Measurements from ENCODE around the gene PACS2.
"Not testable (repeated sequence)": the region's sequence is repeated elsewhere in the genome, so short reads cannot be mapped to it uniquely, and the experiment has no call there.

PACS2 gene

DNA sequence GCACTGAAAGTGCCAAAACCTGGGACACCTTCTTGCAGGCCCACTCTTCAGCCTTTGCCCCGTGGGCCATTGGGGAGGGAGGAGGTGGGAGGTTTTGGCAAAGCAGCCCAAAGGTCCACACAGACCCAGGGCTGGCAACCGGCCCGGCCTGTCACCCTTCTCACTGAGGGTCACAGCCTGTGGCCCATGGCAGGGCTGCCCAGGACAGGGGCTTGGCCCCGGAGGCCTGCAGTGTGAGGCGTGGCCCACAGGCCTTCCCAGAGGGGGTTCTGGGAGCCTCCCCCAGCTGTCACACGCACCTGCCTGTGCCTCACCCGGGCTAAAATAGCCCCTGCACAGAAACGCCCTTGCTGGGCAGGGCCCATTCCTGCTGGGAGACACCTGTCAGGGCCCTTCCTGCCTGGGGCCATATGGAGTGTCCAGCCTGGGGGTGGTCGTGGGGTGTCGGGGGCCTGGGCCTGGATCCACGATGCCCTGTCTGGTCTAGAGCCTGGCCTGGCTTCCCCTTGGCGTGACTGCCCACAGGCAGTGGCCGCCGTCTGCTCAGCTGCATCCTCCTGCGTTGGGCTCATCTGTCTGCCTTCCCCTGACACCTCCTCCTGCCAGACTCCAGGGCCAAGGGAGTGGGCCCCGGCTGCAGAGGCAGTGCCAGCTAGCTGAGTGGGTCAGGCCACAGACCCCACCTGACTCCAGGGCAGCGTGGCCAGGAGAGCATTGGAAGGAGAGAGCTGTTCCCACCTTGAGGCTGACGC is 19.2 kb downstream of the PACS2 start:
- DNase-seq = no peak

DNA sequence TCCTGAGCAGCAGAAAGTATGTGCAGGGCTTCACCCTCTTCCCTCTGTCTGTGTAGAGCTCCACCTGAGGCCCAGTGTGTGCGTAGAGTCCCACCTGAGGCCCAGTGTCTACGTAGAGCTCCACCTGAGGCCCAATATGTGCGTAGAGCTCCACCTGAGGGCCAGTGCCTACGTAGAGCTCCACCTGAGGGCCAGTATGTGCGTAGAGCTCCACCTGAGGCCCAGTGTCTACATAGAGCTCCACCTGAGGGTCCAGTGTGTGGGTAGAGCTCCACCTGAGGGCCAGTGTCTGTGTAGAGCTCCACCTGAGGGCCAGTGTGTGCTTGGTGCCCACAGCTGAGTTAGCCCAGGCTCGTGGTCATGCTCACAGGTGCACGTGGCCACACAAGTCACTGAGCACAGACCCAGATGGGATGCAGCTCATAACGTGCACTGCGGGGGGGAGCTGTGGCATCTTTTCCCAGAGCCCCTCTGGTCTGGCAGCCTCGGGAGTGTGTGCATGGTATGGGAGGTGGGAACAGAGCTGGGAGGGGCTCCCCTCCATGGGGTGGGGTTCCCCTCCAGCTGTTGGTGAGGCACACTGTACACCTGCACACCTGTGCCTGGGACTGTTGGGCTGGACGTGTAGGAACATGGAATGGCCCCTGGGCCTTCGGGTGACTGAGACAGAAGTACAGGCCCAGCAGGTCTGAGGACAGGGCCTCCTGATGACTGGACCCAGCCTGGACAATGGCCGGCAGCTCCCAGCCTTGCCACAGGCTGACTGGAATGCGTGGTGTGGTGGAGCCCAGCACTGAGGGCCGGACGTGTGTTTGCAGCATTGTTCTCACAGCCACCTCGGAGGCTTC is 20.1 kb downstream of the PACS2 start:
- no peak for DNase-seq

DNA sequence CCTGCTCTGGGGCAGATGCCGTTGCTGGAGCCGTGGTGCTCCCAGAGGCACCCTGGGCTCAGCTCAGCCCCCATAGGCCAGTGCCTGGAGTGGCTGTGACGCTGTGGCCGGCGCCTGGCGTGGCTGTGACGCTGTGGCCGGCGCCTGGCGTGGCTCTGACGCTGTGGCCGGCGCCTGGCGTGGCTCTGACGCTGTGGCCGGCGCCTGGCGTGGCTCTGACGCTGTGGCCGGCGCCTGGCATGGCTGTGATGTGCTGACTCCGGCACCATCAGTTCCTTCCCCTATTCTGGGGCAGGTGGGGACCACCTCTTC is 20.6 kb downstream of the PACS2 start:
- DNase-seq = not testable (repeated sequence)

DNA sequence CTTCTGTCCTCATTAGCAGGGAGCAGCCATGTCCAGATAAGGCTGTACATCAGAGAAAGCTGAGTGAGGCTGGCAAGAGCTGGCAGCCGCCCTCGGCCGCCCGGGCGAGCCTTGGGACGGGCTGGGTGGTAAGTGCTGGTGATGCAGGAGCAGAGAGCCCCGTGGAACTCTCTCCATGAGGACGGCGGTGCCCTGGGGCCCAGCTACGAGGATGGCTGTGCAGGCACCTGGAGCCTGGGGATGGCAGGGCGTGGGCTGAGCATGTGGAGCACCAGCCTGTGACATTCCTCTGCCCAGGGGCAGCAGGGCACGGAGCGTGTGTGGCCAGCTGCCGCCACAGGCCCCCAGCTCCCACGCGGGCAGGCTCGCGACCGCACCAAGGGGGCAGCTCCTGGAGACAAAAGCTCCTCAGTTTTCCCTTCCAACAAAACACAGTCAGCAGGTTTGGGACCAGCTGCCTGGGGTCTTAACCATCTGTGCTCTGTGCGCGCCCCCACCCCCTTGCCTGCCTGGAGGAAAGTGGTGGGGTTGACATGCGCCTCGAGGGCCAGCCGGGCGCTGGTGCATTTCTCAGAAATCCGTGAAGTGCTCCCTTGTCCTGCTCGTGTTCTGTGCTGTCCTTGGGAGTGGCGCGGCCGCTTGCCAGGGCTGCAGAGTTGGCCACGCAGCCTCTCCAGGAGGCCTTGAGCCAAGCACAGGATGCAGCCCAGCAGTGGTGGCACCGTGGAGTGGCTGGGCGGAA is 21.4 kb downstream of the PACS2 start:
- DNase-seq = no peak

DNA sequence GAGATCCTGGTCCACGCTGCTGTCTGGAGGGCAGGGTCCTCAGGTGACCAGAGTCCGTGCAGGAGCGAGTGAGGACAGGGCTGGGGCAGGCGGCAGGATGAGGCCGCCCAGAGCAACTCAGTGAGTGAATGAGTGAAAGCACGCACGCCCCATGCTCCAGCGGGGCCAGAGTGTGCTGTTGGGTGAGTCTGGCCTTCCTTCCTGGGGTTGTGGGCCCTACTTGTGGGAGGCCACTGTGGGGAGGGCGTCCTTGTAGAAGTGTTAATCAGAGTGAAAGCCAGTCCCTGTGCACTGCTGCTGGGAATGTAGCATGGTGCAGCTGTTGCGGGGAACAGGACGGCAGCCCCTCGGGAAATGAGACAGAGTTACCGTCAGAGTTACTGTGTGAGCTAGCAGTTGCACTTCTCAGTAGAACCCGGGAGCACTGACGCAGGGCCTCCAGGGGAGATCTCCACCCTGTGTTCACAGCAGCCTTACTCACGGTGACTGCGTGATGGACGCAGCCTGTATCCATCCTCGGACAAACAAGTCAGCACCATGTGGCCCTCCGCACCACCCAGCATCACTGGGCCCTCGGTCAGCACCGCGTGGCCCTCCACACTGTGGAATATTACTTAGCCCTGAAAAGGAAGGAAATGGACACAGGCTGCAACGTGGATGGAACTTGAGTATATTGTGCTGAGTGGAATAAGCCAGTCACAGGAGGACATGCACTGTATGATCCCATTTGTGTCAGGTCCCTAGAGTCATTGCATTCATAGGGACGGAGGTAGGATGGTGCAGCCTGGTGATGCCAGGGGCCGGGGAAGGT is 22.1 kb downstream of the PACS2 start:
- DNase-seq = no peak

DNA sequence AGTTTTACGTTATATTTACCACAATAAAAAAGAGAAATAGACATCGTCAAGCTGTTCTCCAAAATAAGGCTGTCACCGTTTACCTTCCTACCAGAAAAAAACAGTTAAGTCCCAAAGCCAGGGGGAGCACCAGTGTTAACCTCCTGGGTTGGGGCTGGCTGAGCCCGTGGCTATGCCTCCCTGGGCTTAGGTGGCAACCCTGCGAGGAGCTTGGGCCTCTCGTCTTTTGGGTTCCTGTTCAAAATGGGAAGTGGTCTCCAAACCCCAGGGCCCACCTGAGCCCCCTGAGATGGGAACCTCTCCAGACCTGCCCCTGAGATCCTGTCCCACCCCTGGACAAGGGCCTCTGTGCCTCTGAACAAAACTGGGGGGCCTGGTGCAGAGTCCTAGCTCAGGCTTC is 22.9 kb downstream of the PACS2 start:
- no peak for DNase-seq

DNA sequence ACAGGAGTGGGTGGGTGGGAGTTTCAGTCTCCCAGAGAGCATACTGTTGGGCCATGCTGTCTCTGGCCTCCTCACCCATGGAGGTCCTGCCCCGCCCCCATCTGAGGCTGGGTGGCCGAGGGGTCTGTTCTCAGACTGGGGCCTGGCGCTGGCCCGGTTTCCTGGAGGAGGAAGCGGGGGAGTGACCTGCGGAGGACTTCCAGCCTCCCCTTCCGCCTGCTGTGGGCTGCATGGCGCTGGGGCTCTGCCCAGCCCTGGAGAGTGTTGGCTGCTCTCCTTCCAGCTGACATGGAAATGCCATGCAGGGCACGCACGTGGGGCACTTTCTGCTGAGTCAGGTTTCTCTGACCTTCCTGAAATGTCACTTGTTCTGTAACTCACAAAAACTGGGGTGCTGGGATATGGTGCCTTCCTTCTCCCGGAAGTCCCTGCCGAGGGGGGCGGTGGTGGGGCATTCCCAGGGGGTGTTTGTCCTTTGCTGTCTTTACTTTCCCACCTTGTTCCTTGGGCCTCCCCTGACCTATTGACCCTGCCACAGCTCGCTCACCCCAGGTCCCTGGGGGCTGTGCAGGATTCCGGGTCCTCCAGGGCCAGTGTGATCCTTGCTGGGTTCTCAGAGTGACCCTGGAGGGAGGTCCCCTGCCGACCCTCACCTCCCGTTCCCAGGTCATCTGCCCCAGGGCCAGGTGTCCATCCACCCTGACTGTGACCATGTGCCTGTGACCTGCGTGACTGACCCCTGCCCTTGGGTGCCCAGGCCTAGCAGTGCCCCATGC is 23.6 kb downstream of the PACS2 start:
- DNase-seq = no peak

DNA sequence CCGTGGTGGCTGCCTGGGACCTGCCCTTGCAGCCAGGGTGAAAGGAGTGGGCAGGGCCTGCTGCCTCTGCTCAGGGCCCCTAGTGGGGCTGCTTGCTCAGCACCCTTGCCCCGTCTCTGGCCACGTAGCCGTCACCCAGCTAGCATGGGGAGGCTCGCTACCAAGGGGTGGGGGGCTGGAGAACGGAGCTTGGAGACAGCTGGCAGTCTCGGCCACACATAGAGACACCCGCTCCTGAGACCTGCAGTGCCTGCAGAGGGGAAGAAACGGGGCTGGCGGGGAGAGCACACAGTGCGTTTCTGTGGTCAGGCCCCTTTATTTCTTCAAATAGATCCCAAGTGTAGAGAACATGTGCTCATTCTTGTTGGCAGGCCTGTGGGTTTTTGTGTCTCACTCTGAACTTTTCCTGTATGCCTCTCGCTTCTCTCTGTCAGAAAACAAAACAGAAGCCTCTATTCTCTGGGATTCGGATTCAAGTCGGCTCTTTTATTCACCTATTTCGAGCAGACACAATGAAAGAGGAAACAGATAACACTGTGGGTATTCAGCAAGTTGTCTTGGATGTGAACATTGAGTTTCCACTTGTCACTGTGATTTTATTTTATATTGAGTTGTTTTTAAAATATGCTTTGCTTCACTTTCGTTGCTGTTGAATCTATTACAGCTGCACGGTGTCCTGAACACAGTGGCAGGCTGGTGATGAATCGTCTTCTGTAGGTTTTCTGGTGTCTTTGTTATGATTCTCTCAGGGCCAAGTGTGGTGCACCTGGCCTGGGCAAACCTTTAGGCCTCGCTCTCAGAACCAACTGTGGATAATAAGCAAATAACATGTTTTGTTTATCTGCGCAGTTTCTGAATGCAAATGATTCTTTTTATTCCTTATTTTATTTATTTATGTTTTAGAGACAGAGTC is 26.5 kb downstream of the PACS2 start:
- no peak for DNase-seq

DNA sequence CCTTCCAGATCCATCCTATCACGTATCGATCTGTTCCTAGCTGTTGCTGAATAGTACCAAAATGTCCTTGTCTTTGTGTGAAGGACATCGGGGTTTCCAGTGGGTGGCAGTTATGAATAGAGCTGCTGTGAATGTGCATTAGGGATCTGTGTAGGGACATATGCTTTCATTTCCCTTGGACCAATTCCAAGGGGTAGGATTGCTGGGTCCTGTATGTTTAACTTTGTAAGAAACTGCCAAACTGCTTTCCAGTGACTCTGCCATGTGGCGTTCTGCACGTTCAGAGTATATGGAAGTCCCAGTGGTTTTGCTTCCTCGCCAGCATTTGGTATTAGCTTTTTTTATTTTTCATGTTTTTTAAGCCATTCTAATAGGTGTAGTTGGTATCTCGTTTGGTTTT is 28.6 kb downstream of the PACS2 start:
- no peak for DNase-seq

DNA sequence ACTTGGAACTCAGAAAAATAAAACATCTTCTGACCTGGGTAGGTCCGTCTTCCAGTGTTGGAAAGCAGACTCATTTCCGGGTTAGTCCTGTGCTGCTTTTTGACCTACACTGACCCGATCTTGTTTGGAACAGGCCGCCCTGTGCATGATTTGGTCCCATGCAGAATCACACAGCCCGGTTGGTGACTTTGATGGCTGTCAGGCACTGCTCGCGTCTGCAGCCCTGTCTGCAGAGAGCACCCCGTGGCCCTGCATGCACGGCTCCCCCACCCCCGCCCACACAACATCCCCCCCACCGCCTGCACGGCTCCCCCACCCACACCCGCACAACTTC is 31.6 kb downstream of the PACS2 start:
- no peak for DNase-seq

DNA sequence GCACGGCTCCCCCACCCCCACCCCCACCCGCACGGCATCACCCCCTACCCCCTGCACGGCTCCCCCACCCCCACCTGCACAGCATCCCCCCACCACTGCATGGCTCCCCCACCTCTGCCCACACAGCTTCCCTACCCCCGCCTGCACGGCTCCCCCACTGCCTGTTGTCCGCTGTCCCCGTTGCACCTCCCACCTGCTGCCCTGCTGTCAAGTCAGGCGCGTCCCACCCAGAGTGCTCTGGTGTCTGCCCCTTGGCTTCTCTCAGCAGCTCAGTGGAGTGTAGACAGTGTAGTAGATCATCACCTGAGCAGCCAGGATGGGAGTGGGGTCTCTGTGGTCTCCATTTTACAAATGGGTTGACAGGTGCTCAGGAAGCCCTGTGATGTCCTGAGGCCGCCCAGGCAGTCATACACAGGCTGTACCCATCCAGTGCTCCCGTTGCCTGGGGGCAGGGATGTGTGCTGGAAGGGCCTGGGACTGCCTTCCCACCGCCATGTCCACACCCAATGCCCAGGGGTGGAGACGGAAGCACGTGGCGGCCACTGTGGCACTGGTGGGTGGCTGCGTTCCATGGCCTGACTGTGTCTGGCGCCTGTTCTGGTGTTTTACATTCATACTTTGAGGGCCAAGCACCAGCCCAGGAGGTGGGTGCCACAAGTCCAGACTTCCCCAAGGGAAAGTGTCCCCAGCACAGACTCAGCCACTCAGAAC is 32.5 kb downstream of the PACS2 start:
- DNase-seq = no peak

DNA sequence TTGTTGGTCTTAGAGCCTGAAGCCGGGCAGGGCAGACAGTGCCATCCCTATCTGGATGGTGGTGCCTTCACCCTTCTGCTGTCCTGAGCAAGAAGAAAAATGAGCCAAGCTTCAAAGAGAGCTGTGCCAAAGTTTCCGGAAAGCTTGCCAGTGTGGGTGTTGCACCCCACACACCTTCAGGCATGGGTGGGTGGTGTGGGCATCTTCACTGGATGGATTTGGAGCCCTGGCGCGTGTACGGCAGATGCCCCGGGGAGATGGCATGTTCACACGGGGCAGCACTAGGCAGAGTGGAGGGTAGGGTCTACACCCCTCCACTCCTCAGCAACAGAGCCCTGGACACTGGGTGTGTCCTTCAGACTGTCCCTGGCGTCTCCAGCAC is 33.0 kb downstream of the PACS2 start:
- no peak for DNase-seq

DNA sequence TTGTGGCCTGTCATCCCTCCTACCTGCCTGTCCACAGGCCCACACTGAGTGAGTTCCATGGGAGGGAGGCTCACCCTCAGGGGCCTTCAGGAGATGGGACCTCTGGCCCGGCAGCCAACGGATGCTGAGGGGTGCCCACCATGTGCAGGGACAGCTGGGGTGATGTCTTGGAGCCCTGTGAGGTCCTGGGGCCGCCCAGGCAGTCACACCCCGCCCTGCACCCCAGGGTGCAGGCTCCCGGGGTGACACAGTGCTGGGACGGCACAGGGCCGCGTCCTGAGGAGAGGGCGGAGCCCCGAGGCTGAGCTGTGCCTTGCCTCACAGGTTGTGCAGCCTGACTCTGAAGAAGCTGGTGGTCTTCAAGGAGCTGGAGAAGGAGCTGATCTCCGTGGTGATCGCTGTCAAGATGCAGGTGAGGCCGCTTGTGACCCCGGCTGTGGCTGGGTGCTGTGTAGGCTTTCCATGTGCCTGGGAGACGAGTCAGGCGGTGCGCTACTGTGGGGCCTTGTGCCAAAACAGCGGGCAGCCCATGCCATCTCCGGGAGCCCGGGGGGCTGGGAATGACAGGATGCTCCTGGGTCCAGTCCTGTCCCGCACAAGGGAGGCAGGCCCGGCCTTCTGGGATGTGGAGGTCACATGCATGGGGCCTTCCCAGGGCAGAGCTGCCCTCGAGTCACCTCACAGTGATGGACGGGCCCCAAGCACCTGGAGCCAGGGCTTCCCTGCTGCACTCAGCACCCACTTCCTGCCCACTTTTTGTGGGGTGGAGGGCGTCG is 33.8 kb downstream of the PACS2 start:
- DNase-seq = no peak

DNA sequence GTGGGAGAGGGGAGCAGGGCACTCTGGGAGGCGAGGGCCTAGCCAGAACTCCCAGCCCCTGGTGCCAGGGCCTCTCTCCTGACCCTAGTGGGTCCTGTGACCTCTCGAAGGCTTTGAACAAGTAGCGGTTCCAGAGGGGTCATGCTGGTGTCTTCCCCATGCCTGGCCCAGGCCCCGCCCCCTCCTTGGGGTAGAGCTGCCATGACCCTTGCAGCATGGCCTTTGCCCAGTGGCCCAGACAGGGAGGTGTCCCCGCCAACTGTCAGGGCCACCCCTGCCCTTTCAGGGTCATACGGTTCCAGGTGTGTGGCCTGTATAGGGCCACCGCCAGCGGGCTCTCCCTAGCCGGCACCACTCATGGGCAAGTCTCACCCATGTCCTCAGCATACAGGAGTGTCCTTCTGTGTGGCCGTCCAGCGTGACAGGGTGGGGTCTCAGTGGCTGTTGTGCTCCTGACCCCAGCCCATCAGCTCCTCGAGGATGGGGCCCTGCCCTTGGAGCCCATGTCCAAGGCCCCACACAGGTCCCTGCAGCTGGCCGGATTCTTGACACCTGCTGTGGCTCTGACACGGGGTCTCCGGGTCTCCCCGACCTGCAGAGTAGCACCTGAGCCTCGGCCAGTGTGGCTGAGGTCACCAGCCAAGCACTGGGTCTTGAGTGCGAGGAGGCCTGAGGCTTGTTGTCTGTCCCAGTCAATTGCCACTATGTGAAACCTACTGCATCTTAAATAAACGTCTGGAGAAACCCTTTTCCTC is 34.6 kb downstream of the PACS2 start:
- DNase-seq = no peak

DNA sequence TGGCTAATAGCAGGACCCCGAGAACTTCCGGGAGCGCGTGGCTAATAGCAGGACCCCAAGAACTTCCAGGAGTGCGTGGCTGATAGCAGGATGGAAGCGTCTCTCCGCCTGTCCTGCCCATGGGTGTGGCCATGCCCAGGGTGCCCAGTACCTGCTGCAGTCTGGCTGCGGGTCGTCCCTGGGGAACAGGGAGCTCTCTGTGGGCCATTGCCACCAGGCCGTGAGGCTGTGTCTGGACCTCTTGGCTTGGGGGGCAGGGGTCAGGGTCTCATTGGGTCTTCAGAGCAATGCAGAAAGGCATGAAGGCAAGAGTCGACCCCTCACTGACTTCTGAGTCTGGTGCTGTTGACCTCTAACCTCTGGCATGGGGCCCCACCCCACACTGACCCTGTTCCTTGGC is 35.4 kb downstream of the PACS2 start:
- DNase-seq = no peak

DNA sequence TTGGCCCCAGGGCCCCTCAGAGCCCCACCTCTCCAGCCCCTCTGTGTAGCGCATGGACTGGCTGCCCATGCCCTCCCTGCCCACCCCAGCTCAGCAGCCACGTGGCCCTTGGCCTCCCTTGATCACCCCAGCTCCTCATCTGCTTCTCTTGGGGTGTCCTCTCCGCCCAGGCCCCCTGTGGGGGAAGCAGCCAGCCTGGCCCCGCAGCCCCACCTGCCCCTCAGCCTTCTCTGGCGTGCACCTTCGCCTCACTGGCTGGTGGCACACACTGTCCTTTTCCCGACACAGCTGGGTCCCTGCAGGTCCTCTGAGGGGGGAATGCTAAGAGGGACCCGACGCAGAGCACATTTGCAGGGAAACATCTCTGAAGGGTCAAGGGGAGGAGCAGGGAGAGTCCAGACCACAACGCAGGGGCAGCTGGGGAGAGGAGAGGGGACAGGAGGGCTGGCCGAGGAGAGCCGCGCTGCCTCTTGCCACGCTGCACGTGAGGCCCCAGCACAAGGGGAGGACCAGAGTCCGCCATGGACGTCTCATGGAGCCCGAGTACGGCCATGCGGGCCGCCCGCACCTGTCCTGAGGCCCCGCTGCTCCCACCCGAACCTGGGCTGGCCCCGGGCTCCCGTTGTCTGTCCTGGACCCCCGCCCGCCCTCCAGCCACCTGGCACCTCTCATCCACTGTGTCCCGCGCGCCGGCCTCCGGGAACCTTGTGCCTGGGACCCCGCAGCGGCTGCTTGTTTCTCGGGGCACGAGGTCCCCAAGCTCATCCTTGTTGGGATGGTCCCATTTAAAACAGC is 36.1 kb downstream of the PACS2 start:
- no peak for DNase-seq

DNA sequence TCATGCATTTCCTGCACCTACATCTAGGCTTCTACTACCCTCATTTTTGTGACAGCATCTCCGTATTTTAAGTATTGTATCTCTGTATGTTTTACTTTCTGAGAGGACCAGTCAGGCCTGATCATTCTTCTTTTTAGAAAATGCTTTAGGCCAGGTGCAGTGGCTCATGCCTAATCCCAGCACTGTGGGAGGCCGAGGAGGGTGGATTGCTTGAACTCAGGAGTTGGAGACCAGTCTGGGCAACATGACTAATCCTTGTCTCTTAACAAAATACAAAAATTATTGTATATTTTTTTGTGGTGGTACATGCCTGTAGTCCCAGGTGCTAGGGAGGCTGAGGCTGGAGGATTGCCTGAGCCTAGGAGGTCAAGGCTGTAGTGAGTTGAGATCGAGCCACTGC is 36.9 kb downstream of the PACS2 start:
- DNase-seq = no peak

Measured in CD4-positive, alpha-beta T cell treated with Interleukin-1 beta for 1 hour (primary cell).